ENCODE measurements around the gene TBC1D5.
A peak's percentile ranks its signal among the peaks of the same experiment; 100 is the strongest.

The TBC1D5 gene

DNA sequence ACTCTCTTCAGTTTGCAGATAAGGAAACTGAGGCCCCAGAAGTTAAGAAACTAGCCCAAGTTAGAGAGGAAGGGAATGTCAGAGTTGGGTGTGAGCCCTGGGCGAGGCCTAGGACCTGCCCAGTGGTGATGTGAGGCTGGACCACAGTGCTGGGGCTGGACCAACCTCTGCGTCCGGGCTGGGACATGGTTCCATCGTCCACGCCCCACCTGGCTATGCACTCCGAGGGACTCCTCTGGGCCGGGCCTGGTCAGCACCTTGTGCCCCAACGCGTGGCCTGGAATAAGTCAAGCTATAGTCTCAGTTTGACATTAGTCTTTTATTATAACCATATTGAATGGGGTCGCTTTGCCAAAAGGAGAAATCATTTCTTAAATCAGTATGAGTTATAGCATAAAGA is 585.6 kb downstream of the TBC1D5 start:
- DNase-seq = no peak

DNA sequence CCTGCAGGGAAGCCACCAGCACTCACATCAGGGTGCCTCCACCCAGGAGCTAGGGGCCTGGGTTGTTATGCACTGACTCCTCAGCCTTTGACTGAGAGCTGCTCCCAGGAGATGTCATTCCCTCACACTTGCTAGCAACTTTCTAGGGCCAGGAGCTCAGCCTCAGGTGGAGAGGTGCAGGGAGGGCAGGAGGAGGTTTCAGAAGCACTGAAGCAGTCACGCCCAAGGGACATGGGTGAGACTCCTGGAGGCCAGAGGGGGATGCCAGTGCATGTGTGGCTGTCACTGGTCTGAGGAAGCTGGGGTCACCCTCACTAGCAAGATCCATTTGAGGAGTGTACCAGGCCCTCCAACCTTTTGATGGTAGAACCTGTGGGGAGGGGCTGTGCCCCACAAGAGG is 586.5 kb downstream of the TBC1D5 start:
- no peak for DNase-seq

DNA sequence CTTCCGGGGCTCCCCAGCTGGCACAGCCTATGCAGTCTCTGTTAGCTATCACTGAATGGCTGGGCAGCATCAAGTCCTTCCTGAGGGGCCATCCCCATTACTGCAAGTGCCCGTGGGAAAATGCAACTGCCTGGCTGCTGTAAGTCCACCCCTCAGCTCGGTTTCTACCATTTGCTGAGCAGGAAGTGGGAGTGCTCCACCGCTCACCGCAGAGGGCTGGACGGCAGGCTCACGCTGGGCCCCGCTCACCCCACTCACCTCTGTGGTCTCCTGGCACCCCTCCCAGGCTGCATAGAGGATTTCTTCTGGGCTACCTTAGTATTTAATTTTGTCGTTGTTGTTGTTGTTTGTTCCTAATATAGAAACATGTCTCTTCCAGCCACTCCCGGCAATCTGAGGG is 587.5 kb downstream of the TBC1D5 start:
- DNase-seq = no peak

DNA sequence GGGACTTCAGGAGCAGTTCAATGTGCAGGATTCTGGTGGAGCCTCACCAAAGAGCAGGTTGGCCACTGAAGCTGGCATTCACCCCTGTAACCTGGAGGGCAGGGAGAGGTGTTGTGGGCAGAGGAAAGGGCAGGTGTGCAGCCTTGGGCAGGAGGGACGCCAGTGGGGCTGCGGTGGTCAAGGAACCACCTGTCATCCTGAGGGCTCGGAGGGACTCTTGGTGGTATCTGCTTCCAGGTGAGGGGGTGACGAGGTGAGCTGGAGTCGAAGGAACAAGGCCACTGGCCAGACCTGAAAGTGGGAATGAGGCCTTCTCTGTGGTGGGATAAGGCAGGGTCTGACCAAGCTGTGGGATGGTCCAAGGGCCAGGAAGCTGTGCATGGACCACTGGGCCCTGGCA is 588.2 kb downstream of the TBC1D5 start:
- no peak for DNase-seq

DNA sequence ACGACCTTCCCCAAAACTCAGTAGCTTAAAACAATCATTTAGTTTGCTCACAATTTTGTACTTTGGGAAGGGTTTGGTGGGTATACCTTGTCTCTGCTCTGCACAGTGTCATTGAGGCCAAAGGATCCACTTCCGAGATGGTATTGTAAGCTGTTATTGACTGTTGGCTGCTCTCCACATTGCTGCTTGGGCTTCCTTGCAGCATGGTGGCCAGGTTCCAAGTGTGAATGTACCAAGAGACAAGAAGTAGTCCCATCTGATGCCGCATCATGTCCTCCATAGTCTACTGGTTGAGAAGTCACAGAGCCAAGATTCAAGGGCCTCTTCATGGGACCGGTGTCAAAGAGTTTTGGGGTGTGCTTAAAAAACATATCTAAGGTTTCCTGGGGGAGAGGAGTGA is 589.2 kb downstream of the TBC1D5 start:
- DNase-seq = no peak

DNA sequence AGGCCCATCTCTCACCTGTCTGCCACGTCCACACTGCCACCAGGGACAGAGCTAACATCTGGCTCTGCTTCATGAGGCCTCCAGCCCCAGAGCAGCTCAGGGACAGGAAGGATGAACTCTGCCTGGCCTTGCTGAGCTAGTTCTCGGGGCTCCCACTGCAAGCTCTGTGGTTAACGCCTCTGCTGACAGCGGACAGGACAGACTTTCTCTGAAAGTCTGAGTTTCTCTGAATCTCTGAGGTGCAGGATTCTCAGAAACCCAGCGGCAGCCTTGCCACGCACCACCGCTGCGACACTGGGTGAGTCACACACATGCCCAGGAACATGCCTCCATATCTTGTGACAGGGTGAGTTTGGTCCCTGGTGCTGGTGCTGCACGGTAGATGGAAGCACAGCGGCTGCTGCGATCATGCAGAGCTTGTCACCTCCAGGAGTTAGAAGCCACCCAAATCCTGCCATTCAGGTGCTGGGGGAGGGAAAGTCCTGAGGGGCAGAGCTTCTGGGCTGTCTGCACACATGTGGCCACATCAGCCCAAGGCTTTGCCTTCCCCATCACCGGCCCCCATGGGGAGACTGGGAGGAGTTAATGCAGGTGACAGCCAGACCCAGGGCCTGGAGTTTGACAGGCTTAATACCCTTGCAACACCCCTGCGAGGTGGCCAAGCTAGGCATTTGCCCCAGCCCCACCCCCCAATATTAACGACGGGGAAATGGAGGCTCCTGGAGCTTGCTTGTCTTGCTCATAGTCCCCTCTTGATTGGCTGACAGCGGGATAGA is 590.6 kb downstream of the TBC1D5 start:
- peak; percentile 52 for DNase-seq

DNA sequence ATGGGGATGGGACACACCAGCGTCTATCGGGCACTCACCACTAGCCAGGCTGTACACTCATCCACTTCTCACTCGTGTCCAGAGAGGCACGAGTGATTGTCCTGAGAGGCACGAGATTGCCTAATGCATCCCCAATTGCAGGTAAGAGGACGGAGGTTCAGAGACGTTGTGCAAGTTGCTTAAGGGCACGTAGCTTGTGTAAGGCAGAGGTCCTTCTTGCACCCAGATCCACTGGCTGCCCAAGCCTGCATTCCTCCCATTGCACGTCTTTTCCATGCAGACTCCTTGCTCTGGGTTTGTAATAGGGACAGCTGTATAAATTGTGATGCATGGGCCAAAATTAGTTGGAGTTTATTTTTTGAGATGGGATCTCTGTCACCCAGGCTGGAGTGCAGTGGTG is 593.4 kb downstream of the TBC1D5 start:
- no peak for DNase-seq

DNA sequence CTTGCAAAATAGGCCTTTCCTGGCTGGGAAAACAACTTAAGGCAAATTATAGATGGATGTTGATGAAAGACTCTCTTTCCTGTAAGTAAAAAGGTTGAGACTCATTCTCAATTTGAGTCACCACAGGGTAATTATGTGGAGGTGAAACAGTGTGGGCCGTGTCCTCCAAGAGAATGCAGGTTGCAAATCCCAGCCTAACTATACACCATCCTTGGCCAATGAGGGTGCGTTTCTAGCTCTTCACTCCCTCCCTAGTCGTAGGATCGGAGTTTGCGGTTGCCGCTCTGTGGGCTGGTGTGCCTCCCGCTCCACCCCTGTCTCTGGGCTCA is 597.8 kb downstream of the TBC1D5 start:
- DNase-seq = no peak

DNA sequence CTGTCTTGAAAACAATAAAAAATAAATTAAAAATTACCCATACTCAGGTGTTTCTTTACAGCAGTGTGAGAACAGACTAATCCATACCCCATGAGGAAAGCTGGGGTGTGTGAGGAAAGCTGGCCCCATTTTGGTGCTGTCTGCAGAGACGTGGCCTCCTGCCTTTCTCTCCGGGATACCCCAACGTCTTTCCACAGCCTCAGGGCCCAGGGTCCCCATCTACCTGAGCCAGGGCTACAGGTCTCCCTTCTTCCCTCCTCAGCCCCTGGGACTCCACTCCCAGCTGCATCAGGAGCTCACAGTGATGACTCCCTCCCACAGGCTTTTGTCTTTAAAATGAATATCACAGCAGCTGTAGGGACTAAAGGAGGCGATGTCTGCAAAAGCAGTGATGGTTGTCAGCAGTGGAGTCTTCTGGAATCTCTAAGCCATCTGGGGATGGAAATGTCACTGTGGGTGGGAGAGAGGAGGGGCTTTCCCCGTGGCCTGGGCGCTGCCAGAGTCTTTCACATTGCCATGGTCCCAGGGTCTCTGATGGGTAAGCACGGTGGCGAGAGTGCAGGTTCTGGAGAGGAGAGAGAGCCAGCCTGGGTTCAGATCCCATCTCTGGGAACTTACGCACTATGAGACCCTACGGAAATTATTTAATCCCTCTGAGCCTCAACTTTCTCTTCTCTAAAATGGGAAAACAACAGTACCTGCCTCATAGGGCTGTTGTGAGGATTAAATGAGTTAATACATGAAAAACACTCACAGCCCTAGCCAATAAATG is 598.4 kb downstream of the TBC1D5 start:
- DNase-seq = no peak

DNA sequence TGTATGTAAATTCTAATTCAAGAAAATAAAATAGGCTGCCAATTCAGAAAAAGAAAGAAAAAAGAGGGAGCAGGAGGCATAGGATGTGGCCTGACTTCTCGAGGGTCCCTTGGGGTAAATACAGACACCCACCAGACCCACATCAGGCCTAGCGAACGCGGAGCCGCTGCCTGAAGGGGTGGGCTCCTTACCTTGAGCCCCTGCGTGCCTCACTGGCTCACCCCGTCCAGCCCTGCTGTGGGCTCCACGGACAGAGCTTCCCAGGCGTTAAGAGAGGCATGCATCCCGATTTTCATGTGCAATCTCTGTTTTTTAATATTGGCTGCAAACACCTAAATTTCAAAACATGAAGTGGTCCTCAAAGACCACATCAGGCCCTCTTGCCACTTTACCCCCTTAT is 599.9 kb downstream of the TBC1D5 start:
- DNase-seq = no peak

DNA sequence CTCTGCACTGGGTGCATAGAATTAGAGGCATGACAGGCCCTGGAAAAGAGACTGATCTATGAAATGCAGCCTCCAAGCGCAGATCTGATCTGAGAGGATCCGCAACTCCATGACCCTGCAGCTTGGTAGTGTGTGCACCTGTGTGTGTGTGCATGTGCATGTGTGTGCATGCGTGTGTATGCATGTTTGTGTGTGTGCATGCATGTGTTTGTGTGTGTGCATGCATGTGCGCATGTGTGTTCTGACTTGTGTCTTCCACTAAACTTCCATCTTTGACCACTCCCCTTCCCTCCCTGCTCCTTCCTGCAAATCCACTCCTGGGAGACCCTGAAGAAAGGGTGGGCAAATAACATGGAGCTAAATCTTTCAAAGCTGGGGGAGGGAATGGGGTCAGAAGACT is 600.7 kb downstream of the TBC1D5 start:
- DNase-seq = no peak

DNA sequence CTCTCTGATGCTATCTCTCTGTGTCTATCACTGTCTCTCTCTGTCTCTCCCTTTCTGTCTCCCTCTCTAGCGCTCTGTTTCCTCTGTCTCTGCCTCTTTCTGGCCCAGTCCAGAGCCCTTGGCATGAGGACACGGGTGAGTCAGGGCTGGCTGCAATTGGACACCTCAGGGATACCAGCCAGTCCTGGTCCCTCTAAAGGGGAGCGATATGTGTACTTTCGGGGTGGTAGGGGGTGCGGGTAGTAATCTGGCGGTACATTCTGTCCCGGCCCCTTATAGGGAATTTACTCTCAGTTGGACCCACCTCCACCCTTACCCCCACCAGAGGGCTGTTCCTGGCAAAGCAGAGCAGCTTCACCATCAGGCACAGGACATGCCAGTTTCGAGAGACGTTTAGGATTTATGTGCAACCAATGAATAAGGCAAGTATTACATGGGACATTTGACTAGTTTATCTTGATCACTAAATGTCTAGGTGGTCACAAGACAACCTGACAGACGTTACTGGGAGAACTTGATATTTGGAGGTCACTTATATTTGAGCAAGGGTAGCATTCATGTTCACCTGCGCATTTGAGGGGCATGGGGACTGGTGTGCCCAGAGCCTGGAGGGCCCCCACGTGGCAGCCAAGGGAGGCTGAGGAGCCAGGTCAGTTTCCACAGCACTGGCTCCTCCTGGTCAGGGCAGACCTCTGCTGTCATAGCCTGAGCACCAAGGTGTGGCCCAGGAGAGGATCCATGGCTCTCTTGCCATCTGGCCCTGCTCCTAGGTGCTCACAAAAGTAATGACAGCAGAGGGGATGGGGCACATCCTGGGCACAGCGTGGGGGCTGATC is 601.5 kb downstream of the TBC1D5 start:
- no peak for DNase-seq

DNA sequence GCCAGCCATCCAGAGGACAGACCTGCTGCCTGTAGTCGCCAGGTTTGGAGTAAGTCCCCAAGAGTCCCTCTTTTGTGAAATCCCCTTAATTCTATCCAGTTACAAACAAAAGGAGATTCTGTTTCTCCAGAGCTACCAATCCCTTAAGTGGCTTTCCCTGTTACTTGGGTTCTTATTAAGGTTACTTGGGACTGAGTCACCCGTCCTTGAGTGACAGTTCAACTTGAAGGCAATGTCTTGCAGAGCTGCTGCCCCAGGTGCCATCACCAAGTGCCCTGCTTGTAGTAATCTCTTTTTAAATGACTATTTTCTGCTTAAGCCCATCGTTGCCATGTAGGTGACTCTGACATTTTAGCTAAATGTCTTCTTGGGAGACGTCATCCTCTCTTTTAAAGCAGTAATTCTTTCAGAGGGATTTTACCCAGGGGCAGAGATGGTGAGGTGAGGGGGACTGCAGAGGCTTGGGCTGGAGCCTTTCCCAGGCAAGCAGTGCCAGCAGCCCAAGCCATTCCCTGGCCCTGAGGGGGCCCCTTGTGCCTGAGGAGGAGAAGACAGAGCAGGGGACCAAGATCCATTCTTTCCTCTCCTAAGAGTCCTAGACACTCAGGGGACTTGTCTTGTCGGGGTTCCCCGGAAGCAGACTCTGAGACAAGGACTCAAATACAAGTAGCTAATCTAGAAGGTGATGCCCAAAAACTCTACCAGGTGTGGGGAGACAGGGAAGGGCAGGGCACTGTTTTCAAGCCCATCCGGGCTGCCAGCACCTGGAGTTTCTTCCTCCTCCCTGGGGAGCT is 604.0 kb downstream of the TBC1D5 start:
- DNase-seq = no peak

DNA sequence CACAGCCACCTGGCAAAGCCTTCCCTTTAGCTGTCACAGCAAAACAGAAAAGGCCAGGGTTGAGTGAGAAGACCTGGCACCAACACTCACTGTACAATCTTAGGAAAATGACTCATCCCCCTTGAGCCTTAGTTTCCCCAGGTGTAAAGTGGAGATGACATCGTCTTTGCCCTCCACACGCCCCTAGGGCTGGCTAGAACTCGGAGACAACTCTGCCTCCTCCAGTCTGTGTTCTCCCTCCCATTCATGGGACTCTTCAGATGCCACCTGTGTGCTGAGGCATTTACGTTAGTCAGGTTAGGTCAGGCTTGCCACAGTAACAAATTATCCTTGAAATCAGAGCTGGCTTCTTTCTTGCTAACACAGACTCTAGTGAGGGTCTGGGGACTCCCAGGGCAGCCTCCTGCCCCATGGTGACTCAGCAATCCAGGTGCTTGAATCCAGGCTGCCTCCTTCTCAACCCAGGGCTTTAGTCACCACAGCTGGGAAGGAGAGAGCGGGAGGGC is 605.1 kb downstream of the TBC1D5 start:
- no peak for DNase-seq

DNA sequence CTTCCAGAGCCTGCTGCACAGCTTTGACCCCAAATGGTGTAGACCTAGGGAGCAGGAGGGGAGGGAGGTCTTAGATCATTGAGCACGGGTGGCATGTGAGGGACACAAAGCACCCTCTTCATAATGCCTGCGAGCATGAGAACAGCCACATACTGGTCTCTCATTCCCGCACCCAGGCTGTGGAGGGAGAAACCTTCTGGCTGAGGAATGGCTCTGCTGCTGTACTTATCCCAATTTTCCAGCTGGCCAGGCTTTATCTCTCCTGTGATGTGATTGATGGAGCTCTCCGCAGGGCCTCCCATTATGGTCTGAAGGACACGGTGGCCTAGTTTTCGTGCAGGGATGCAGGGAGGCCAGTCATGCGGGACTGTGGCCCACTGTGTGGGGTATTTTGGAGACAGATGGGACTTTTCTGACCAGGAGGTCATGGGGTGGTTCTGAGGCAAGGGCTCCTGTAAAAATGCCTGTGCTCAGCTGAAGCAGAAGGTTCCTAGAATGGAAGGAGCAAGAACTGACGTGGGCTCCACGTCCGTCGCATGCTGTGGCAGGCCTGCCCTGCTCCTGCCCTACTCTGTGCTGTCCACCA is 606.2 kb downstream of the TBC1D5 start:
- no peak for DNase-seq

DNA sequence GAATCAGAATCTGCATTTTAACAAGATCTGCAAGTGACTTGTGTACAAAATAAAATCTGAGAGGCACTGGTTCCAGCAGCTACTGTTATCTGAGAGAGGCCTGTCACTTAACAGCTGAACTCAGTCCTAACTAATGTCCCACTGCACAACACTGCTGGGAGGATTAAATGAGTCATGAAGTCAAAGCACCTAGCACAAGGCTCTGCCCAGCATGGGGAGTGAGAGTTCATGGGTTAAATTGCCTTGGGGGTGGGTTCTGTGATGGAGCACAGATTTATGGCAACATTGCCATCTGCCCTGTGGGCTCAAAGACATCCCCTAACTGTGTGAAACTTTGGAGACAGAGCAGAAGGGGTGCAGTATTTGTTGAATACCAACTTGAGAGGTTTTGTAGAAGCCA is 606.7 kb downstream of the TBC1D5 start:
- DNase-seq = no peak

DNA sequence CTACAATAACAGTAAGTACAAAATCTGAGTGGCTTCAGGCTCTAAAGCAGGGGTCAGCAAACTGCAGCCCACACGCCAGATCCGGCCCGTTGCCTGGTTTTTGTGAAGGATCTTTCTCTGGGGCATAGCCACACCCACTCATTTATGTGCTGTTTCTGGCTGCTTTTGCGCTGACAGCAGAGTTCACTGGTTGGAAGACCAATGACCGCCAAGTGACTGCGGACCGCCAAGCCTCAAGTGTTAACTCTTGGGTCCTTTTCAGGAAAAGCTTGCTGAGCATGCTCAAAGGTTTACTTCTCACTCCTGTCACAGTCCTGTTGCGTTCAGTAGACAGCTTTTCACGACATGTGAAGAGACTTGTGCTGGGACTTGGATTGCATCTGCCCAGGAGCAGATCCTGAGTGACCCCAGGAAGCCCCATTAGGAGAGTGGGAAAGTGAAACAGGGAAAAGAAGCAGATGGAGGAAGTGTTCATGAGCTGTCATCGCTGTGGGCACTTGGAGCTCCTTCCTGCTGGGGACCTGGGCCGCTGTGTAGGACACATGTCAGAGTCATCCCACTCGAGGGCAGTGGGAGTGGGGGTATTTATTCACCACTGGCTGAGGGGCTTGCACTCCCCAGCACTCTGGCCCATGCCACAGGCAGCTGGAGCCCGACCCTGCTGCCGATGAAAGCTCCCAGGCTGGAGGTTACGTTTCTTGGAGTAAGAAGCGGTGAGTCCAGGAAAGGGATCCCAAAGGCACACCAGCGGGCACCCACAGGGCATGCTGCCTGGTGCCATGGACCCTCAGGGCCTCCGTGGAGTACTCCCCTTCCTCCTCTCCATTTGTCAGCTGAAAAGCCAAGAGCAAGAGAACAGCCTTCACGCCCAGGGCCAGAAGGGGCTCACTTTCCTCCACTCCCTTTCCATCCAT is 608.5 kb downstream of the TBC1D5 start:
- DNase-seq = no peak

DNA sequence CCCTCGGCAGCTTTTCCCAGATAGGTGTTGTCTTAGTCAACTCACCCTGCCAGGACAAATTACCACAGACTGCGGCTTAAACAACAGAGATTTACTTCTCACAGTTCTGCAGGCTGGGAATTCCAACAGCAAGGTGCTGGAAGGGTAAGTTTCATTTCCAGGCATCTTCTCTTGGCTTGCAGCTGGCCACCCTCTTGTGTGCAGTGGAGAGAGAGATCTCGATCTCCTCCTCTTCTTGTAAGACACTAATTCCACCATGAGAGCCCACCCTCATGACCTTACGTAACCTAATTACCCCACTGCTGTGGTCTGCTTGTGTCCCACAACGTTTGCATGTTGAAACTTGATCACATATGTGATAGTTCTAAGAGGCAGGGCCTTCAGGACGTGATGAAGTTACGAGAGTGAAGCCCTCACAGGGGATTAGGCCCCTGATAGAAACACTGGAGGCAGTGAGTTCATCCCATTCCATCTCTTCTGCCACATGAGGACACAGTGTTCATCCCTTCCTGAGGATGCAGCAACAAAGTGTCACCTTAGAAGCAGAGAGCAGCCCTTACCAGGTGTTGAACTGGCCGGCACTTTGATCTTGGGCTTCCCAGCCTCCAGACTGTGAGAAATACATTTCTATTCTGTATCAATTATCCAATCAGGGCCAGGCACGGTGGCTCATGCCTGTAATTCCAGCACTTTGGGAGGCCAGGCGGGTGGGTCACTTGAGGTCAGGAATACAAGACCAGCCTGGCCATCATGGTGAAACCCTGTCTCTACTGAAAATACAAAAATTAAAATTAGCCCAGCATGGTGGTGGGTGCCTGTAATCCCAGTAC is 609.9 kb downstream of the TBC1D5 start:
- no peak for DNase-seq

DNA sequence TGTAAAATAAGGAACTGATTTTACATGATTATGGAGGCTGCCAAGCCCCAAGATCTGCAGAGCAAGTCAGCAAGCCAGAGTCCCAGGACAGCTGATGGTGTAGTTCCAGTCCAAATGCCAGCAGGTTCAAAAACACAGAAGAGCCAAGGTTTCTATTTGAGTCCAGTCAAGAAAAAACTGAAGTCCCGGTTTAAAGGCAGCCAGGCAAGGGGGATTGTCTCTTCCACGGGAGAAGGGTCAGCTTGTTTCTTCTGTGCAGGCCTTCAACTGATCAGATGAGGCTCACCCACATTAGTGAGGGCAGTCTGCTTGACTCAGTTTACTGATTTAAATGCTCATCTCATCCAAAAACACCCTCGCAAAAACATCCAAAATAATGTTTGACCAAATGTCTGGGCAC is 611.5 kb downstream of the TBC1D5 start:
- DNase-seq = no peak

DNA sequence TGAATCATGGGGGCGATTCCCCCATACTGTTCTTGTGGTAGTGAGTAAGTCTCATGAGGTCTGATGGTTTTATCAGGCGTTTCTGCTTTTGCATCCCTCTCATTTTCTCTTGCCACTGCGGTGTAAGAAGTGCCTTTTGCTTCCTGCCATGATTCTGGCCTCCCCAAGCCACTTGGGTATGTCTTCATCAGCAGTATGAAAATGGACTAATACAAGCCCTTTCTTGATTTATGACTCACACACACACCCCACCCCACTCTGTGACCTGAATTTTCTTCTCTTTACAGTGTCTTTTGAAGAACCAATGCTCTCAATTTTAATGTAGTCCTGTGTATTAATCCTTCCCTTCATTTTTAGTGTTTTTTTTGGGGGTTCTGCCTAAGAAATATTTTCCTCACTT is 612.9 kb downstream of the TBC1D5 start:
- no peak for DNase-seq
